Measurements from ENCODE around the gene ZNF492. TPM values are rescaled to one million over a fixed set of nuclear protein-coding genes. Genes with fewer than 3 reads are reported as not detected.

Gene ZNF492
- total RNA-seq, 1 experiment from 2014 or later, result 3.0 TPM

- intact Hi-C loops (cut with micrococcal nuclease), result no loop called here
- no TSS peak for BruUV-seq (replicated peaks)
- H3K79me2 ChIP-seq (ENCODE audit: low read length), result no peaks in the 10 kb centered on the region
- 0 out of 2 replicates have a peak, but pooled peaks cover 11% of the 10 kb centered on the region for H3K9me3 ChIP-seq (ENCODE audit: low read length)
- no peak overlapping the region for H2AFZ ChIP-seq (ENCODE audit: low read length)
- H3K27me3 ChIP-seq (ENCODE audit: low read length), result no peaks in the 10 kb centered on the region
- no peak overlapping the region for H3K27ac ChIP-seq (ENCODE audit: low read length)
- no peaks in the 10 kb centered on the region for H3K36me3 ChIP-seq (ENCODE audit: low read depth, low read length)
- no peaks in the 10 kb centered on the region for H3F3A ChIP-seq (ENCODE audit: low read length, unreplicated experiment)
- ATAC-seq (no peak), DNase-seq (no peak)
- H3K9me2 ChIP-seq (replicated peaks; ENCODE audit: low read length), result no peaks in the 10 kb centered on the region
- H3K4me1 ChIP-seq (ENCODE audit: insufficient read depth, low read length), result no peaks in the 10 kb centered on the region
- TF ChIP-seq CTCF (conservative IDR thresholded peaks at IDR 0.05; ENCODE audit: low read depth, low read length) (no peak), EZH2phosphoT487 (IDR thresholded peaks at IDR 0.05; ENCODE audit: borderline replicate concordance, low read length) (no peak), EZH2 (IDR thresholded peaks at IDR 0.05; ENCODE audit: low read length, unreplicated experiment) (no peak)
- H3K4me3 ChIP-seq (ENCODE audit: low read length), result no peak overlapping the region
- H3K9ac ChIP-seq (ENCODE audit: low read length), result no peak overlapping the region
- POLR2A ChIA-PET (ENCODE audit: unreplicated experiment), result no interaction called here
- CTCF ChIA-PET, result no interaction called here
- no peak overlapping the region for H3K4me2 ChIP-seq (ENCODE audit: low read length)
- no peaks in the 10 kb centered on the region for H4K20me1 ChIP-seq (ENCODE audit: low read length)
Measured at GRCh38 chr19:22708983-22709382, 74.9 kb downstream of the ZNF492 start.

Other genes starting within 250 kb of the ZNF492 start
- gene ZNF98, start 212.0 kb upstream of the ZNF492 start, total RNA-seq (2014; rRNA removed), result 0.92 and 1.1 TPM in 2 replicates
- gene ZNF99, start 149.8 kb downstream of the ZNF492 start, total RNA-seq (2014; rRNA removed), result not detected in 2 replicates
- gene ZNF723, start 198.0 kb downstream of the ZNF492 start, total RNA-seq (2014; rRNA removed), result not detected in 2 replicates